NCI-H2196 (cell line): ENCODE results near the gene FOXO3B.
"Not testable (repeated sequence)": the region's sequence is repeated elsewhere in the genome, so short reads cannot be mapped to it uniquely, and the experiment has no call there.

Experiments
- DNase-seq: peaks from one replicate; lab custom pipeline; 2025; ENCODE audit not compliant: unreplicated experiment; lab: John Stamatoyannopoulos, UW

The FOXO3B gene

DNA sequence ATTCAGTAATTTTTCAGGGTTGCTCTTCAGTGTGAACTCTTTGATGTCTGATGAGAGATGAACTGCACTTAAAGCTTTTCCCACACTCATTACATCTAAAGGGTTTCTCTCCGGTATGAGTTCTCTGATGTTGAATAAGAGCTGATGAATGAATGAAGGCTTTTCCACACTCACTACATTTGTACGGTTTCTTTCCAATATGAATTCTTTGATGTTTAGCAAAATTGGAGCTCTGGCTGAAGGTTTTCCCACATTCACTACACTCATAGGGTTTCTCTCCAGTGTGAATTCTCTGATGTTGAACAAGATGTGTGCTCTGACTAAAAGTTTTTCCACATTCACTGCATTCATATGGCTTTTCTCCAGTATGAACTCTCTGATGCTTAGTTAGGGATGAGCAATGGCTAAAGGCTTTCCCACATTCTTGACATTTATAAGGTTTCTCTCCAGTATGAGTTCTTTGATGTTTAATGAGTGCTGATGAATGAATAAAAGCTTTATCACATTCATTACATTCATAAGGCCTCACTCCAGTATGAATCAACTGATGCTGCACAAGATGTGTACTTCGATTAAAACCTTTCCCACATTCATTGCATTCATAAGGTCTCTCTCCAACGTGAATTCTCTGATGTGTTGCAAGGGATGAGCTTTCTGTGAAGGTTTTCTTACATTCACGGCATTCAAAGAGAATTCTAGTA is 20.0 kb downstream of the FOXO3B start:
- not testable (repeated sequence) for DNase-seq

DNA sequence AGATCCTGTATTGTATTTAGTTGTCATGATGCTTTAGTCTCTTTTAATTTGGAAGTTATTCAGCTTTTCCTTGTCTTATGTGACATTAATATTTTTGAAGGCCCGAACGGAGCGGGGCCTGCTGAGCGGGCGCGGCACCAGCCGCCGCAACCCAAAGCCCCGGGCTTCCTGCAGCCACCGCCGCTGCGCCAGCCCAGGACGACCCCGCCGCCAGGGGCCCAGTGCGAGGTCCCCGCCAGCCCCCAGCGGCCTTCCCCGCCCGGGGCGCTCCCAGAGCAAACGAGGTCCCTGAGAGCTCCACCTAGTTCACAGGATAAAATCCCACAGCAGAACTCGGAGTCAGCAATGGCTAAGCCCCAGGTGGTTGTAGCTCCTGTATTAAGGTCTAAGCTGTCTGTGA is 32.0 kb downstream of the FOXO3B start:
- not testable (repeated sequence) for DNase-seq

DNA sequence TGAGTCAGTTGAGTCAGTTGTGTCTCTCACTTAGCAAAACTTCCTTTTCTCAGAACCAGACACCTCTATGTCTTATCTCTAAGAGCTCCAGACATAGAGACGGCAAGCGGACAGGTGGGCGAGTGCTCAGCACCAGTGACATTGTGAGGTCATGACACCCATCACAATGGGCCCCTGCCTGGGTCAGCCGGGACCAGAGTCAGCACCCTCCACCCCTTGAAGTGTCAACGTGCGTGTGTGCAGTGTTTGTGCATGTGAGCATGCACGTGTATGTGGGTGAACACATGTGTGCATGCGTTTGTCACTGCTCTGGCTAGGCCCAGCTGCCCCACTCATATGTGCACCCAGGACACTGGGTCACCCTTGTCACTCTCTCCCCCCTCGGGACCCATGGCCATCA is 37.8 kb downstream of the FOXO3B start, which contains the start of gene TBC1D28:
TBC1D28 (minus strand) TSS at position 101 of the 400 bp plus-strand sequence. CDS start 3,039 bp downstream, outside the sequence.
- DNase-seq: not testable (repeated sequence)

DNA sequence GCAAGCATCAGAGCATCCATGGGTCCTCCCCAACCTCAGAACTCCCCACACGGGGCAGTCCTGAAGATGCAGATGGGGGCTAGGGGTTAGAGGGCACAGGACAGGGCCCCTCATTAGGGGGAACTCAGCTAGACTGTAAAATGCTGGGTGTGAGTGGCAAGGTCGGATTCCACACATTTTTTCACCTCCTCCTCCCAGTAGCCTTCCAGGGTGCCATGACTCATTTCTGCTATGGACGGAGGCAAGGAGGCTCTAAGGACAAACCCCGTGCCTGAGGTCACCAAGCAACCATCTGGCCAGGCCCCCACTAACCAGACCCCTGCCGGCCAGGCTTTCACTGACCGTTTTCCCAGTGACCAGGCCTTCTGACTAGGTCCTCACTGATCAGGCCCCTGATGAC is 39.0 kb downstream of the FOXO3B start:
- not testable (repeated sequence) for DNase-seq

DNA sequence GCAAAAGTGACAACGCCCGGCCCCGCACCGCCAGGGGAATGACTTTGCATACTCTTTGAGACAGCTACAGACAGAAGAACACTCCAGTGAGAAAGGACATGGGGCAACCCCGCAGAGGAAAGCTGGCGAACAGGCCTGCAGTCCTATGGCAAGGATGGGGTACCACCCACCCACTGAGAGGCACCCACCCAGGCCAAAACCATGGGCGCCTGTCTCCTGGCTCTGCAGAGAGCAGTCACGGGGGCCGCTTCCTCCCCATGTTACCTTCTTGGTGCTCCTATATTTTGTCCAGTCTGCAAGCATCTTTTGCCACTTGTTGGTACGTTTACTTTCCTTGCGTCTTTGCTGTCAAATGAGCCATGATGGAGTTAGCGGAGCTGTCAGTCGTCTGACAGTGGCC is 43.8 kb downstream of the FOXO3B start:
- not testable (repeated sequence) for DNase-seq

DNA sequence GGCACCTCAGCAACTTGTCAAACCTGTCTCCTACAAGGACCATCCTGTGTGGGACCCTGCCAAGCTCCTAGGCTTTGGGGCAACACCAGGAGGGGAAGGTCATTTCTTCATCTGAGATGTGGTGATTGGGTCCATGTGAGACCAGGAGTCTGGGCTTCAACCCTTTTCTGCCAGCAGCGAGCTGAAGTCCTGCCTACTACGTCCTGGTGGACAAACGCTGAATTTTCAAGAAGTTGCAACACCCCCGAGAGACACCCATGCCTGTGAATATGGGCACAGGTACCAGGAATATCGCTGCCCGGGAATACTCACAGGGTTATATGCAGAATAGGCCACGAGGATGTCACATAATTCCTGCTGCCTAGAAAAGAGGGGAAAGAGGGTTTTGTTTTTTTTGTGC is 45.9 kb downstream of the FOXO3B start:
- DNase-seq: not testable (repeated sequence)

DNA sequence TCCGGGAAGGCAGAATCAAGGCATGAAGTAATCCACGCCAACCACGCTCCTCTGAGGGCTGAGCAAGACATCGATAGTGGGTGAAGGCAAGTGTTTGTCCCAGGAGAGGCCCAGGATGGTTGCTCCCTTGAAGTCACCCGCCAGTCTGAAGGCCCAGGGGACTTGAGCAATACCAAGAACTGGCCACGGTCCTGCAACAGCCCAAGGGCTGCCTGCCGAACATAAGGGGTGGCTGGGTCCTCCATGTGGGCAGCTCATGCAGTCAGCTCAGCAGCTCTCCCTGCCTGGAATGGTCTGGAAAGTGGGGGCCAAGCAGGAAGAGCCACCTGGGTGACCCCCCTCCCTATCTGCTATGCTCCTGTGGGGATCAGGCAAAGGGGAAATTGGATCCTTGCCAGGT is 46.3 kb downstream of the FOXO3B start:
- DNase-seq: not testable (repeated sequence)

DNA sequence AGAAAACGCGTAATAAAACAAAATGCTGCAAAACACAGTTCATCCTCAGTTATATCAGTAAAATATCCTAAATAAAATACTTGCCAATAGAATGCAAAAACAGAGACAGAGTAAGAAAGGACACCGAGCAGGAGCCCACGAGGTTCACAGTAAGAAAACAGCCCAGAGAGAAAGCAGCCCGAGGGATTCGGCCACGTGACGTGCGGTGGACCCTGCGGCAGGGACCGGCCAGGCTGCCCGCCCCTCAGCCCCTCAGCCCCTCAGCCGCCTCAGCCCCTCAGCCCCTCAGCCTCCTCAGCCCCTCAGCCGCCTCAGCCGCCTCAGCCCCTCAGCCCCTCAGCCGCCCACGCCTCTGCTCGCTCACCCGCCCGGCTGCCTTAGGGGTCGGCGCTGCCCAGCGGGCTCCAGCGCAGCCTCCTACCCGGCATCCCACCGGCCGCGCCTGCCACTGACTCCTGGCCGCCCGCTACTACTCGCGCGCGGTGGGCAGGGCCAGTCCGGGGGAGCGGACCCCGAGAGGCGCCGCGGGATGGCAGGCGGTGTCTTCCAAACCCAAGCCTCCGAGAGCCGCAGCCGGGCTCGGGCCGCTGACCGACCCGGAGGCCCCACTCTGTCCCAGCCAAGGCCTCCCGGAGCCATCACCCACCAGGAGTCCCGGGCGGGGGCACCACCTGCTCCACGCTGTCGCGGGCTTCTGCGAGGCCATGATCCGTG is 47.4 kb downstream of the FOXO3B start:
- DNase-seq: not testable (repeated sequence)
